CD4-positive, alpha-beta T cell treated with Interleukin-17A for 4 hours (primary cell): ENCODE measurements around the gene EDIL3.

Experiments used
- DNase-seq: peaks from one replicate; pipeline ENCODE4 v3.0.0-alpha.2; 2020; ENCODE audit warnings: mixed read lengths

The EDIL3 gene

GRCh38 chr5:84255315-84255714 is 129.4 kb downstream of the EDIL3 start:
- DNase-seq = no peak

GRCh38 chr5:84253946-84254345 is 130.7 kb downstream of the EDIL3 start:
- no peak for DNase-seq

GRCh38 chr5:84251503-84251902 is 133.2 kb downstream of the EDIL3 start:
- DNase-seq = no peak

GRCh38 chr5:84249918-84250630 is 134.6 kb downstream of the EDIL3 start:
- no peak for DNase-seq

GRCh38 chr5:84248013-84248412 is 136.7 kb downstream of the EDIL3 start:
- DNase-seq = no peak

GRCh38 chr5:84242286-84242685 is 142.4 kb downstream of the EDIL3 start:
- no peak for DNase-seq

- no peak for DNase-seq
These were observed 145.2 kb downstream of the EDIL3 start for GRCh38 chr5:84239494-84239893.

GRCh38 chr5:84237126-84237525 is 147.6 kb downstream of the EDIL3 start:
- no peak for DNase-seq

- DNase-seq = no peak
These were observed 153.2 kb downstream of the EDIL3 start for GRCh38 chr5:84231433-84231832.

- DNase-seq = no peak
These were observed 155.6 kb downstream of the EDIL3 start for GRCh38 chr5:84229045-84229444.

GRCh38 chr5:84228266-84228665 is 156.4 kb downstream of the EDIL3 start:
- DNase-seq = no peak

GRCh38 chr5:84227236-84227635 is 157.4 kb downstream of the EDIL3 start:
- no peak for DNase-seq

- no peak for DNase-seq
These were observed 166.1 kb downstream of the EDIL3 start for GRCh38 chr5:84218546-84218945.

GRCh38 chr5:84215521-84215920 is 169.2 kb downstream of the EDIL3 start:
- DNase-seq = no peak

- DNase-seq = no peak
These were observed 170.8 kb downstream of the EDIL3 start for GRCh38 chr5:84213861-84214260.

- no peak for DNase-seq
These were observed 171.5 kb downstream of the EDIL3 start for GRCh38 chr5:84213212-84213611.

- no peak for DNase-seq
These were observed 179.9 kb downstream of the EDIL3 start for GRCh38 chr5:84204772-84205171.

- no peak for DNase-seq
These were observed 182.5 kb downstream of the EDIL3 start for GRCh38 chr5:84202136-84202535.

GRCh38 chr5:84197538-84197937 is 187.1 kb downstream of the EDIL3 start:
- no peak for DNase-seq

- DNase-seq = no peak
These were observed 193.4 kb downstream of the EDIL3 start for GRCh38 chr5:84191281-84191680.

- no peak for DNase-seq
These were observed 199.8 kb downstream of the EDIL3 start for GRCh38 chr5:84184857-84185256.

- DNase-seq = no peak
These were observed 203.6 kb downstream of the EDIL3 start for GRCh38 chr5:84181093-84181492.

- DNase-seq = no peak
These were observed 215.8 kb downstream of the EDIL3 start for GRCh38 chr5:84168841-84169240.

GRCh38 chr5:84163671-84164070 is 221.0 kb downstream of the EDIL3 start:
- no peak for DNase-seq

GRCh38 chr5:84162695-84163094 is 222.0 kb downstream of the EDIL3 start:
- DNase-seq = no peak
